ENCODE results near the gene MAML2.
"Not testable (repeated sequence)": the region's sequence is repeated elsewhere in the genome, so short reads cannot be mapped to it uniquely, and the experiment has no call there.

MAML2 gene

DNA sequence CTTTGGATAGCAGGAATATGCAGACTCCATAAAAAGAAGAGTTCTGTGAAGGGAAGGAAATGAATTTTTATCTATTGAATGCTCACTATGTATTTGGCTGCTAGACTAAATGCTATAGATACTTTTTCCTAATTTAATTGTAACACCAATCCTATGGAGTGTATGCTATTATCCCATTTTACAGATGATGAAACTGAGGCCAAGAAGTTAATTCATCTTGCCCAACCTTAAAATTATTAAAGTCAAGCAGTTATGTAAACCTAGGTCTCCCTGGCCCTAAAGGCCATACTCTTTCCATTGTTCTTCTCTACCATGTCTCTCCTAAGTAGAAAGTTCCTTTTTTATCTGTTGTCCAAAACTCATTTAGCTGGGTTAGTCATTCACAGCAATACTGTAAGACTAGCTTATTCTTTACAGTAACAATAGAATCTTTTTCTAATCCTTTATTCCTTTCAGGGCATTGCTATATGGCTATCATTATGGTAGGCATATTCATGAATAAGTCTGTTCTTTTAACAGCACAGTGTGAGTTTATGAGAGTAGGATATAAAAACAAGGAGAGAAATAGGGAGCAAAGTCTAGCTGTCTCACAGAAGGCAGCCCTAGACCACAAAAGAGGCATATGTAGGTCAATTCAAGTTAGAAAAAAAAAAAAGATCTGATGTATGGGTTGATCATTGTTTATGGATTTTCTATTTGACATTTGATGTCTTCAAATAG is 50.5 kb downstream of the MAML2 start:
- no peak for DNase-seq

DNA sequence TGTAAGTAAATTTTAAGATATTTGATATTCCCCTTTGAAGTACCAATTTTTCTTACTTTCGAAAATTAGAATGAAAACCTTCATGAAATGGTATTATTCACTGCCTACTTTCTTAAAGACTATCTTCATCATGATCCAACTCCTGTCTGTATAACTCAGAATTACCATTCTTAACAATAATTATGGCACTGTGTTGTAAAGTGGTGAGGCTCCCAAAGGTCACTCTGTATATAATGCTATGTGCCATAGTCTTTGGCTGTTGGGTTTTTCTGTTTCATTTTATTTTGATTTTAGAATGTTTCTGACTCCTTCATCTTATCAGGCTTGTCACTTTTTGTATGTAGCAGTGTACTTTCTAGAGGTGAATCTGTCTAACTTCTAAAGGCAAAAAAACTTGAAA is 52.4 kb downstream of the MAML2 start:
- DNase-seq, result no peak

- DNase-seq, result no peak
Observed at GRCh38 chr11:96290031-96290430, 53.0 kb downstream of the MAML2 start.

- no peak for DNase-seq
Observed at GRCh38 chr11:96288915-96289314, 54.1 kb downstream of the MAML2 start.

DNA sequence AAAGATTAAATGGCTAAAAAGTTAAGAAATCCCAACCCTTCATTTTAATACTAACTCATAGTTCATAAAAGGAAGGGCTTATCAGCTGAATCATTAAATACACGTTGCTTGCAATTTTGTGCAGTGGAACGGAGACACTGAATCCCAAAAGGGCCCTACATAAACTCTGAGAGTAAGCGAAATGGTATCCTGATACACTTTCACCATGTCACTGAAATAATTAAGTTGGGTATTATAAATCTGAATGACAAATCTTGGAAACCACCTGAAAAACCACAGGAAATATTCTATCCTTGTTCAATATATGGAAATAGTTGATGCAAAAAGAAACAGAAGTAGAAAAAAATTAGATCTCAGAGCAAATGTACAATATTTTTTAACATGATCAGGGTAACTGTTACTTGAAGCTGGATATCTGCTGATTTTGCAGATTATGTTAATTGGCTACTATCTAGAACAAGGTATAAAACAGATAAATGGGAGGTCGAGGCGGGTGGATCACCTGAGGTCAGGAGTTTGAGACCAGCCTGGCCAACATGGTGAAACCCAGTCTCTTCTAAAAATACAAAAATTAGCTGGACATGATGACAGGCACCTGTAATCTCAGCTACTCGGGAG is 55.1 kb downstream of the MAML2 start:
- no peak for DNase-seq

GRCh38 chr11:96285985-96286384 is 57.0 kb downstream of the MAML2 start:
- DNase-seq, result not testable (repeated sequence)

DNA sequence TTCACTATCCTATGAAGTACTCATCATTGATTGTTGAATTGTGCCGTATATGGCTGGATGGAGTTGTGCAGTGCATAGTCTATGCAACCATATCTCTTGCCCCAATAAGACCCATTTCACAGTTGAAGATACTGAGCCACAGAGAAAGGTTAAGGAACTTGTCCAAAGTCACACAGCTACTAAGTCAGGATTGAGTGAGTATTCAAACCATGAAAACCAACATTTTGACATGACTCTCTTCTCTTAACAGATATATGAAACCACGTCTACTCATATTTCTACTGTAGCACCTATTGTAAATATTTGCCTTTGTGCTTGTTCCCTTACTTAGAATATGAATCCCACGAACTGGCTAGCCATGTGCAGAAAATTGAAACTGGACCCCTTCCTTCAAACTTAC is 58.1 kb downstream of the MAML2 start:
- no peak for DNase-seq

GRCh38 chr11:96284401-96284800 is 58.6 kb downstream of the MAML2 start:
- no peak for DNase-seq

DNA sequence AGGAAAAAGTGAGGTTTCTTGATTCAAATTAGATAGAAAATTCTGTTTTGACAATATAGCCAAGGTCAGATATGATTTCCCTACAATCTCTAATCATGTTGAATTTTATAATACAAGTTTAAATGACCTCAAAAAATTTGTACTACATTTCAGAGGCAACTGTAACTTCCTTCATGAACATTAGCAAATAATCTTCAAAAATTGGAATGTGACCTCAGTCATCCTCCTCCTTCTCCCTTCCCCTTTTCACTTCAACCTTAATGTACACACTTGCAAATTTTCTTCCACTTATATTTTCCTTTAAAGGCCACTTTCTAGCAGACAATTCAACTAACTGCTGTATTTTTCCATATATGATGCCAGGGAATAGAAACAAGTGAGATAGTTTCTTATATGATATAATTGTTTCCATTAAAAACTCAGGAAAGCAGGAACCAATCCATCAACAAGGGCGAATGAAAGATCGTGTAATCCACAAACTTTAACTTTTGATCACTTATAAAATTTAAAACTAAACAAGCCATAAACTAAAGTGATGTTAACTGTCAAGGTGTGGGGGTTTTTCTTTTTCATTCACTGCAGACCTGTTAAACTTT is 60.3 kb downstream of the MAML2 start:
- DNase-seq, result peak in 1 of 2 donors; percentile 43

- no peak for DNase-seq
Observed at GRCh38 chr11:96280444-96280843, 62.6 kb downstream of the MAML2 start.

DNA sequence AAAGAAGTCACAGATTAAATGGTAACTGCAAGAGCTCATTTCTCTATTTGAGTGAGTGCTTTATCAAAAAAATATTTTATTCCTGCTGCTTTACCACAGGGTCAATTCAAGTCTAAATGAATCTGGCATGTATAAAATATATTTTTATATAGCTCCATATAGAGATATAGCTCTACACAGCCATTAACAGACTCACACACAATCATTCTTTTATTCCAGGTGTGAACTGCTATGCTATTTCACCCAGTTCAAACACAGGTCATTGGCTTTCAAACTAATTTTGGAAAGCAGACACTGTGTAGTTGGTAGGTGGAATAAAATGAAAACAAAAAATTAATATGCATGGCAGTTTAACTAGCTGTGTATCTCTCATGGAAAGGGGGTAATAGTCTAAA is 63.1 kb downstream of the MAML2 start:
- no peak for DNase-seq

DNA sequence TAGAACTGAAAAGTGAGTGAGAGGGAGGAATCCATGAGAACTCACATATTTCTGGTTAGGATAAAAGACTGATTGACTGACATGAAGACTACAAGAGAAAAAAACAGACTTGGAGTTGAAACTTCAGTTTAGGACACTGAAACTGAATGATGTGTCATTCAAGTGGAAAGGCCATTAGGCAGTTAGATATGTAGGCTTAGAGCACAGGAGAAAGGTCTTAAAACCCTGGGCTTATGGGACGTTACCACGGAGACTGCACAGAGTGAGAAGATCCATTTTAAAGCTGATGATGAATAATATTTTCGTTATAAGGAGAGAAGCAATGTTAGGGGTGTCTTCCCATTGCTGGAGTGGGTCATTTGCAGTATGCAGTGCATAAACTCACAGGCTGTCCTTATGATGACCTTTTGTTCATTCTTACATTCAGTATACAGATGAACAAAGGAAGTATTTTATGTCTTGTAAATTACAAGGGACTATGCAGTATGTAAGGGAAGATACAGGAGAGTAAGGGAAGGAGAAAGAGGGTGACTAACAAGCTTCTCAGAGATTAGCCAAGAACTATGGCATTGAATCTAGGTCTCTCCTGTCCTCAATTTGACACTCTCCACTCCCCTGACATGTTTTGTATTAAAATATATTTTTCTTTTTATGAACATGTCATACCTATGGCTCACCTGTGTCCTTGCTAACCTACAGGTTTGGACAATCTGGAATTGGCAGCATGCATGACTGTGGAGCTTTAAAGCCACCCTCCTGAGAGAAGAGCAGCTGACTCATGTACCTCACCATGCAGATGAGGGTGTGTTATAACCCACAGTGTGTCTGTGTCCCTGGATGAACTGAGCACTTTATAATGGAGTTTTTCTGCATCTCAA is 63.7 kb downstream of the MAML2 start:
- DNase-seq, result no peak

GRCh38 chr11:96278039-96278897 is 64.7 kb downstream of the MAML2 start:
- DNase-seq, result no peak

- no peak for DNase-seq
Observed at GRCh38 chr11:96277696-96278038, 65.3 kb downstream of the MAML2 start.

GRCh38 chr11:96276836-96277235 is 66.2 kb downstream of the MAML2 start:
- DNase-seq, result no peak

GRCh38 chr11:96275801-96276594 is 67.0 kb downstream of the MAML2 start:
- no peak for DNase-seq

DNA sequence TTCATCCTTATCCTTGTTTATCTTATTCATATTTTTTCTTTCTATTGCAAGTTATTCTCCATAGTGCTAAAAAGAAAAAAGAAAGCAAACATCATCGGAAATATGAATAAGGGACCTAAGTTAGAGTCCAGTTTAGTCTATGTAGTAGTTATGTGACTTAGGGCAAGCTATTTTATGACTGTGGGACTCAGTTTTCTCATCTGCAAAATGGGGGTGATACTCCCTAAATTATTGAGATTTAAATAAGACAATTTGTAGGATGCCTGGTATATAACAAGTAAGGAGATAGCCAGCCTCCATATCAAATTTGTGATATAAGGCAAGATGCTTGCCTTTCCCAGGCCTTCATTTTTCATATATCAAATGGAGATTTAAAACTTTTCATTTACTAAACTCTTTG is 69.5 kb downstream of the MAML2 start:
- DNase-seq, result no peak

DNA sequence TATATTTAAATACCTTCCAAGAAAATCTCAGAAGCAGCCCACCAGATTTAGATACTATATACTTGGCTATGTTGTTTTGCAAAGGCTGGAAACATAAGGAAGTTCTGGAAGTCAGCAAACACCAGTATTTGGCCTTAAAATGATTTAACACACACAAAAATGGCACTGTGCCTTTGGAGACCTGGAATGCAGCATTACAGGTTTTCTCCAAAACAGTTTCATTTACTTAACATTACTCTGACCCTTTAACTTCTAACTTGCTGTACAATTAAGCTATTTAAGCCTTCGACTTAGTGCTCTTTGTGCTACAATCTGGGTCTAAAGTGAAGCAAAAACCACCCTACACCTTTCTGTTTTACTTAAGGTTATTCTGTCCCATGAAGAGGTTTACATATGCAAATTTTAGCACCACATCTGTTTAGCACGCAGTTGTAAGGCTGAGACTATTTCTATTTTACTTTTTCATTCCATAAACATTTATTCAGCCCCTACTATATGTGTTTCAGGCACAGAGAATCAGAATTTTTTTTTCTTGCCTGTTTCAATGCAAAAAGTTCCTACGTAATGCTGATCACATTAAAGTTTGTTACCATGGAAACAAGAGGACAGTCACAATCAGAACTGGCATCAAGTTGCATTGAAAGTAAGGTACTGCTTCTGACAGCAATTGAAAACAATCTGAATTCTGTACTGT is 70.3 kb downstream of the MAML2 start:
- DNase-seq, result peak in 1 of 2 donors; percentile 2

DNA sequence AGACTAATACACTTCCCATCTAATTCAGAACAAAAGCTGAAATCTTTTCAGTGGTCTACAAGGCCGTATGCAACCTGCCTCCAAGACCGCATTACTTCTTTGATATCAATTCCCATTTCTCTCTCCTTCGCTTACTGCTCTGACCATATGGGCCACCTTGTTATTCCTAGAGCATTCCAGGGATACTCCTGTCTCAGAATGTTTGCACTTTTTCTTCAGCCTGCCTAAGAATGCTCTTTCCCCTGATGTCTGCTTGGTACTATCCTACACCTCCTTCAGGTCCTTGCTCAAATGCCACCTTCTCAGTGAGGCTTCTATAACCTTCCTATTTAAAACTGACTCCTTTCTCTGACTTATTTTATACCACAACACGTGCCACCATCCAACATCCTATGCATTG is 71.2 kb downstream of the MAML2 start:
- no peak for DNase-seq

GRCh38 chr11:96271352-96271751 is 71.6 kb downstream of the MAML2 start:
- DNase-seq, result peak in 1 of 2 donors; percentile 2

DNA sequence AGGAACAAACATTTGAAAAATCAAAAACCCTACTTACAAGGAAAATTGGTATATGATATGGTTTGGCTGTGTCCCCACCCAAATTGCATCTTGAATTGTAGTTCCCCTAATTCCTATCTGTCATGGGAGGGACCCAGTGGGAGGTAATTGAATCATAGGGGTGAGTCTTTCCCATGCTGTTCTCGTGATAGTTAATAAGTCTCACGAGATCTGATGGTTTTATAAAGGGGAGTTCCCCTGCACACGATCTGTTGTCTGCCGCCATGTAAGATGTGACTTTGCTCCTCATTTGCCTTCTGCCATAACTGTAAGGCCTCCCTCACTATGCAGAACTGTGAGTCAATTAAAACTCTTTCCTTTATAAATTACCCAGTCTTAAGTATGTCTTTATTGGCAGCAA is 74.5 kb downstream of the MAML2 start:
- peak; percentile 33 to 56 for DNase-seq
